Fibroblast of the aortic adventitia (primary cell): ENCODE data around the gene PRPF40A. TPM values are rescaled to one million over a fixed set of nuclear protein-coding genes. Genes with fewer than 3 reads are reported as not detected.
A peak's percentile ranks its signal among the peaks of the same experiment; 100 is the strongest.

Source experiments
- DNase-seq: peaks from one replicate; pipeline ENCODE4 v3.0.0-alpha.2; 2010; ENCODE audit warnings: low read depth
- H3K4me3 ChIP-seq: 2 replicates; pipeline ENCODE4 v1.5.1; 2011; ENCODE audit warnings: low read depth, mild to moderate bottlenecking, control low read depth, low read length, moderate library complexity
- CTCF ChIP-seq: IDR thresholded peaks from 2 replicates; pipeline ENCODE4 v1.5.1; 2011; ENCODE audit warnings: mild to moderate bottlenecking, low read length, control low read depth, inconsistent platforms; ENCODE audit not compliant: insufficient read depth
- total RNA-seq: library from RNA; depleted of rRNA; stranded (reverse); fragments of >200 nt; gene quantifications from 2 replicates; pipeline ENCODE4 v1.2.3, GENCODE V29; 2012; ENCODE audit warnings: low replicate concordance

PRPF40A gene
- total RNA-seq, 1 donor = 113 TPM

- H3K4me3 ChIP-seq = no peak overlapping the region
- DNase-seq = no peak
- TF ChIP-seq CTCF = no peak
Observed at GRCh38 chr2:152629202-152629601, 88.1 kb downstream of the PRPF40A start.

- peak; percentile 73 for DNase-seq
- no peak overlapping the region for H3K4me3 ChIP-seq
- peak; percentile 66 for TF ChIP-seq CTCF
Observed at GRCh38 chr2:152627351-152627957, 89.8 kb downstream of the PRPF40A start.

- H3K4me3 ChIP-seq = no peak overlapping the region
- peak; percentile 60 for DNase-seq
- no peak for TF ChIP-seq CTCF
Observed at GRCh38 chr2:152626911-152627339, 90.3 kb downstream of the PRPF40A start.

GRCh38 chr2:152624805-152625204, 92.5 kb downstream of the PRPF40A start:
- no peak overlapping the region for H3K4me3 ChIP-seq
- TF ChIP-seq CTCF = no peak
- no peak for DNase-seq

- TF ChIP-seq CTCF = no peak
- H3K4me3 ChIP-seq = no peak overlapping the region
- DNase-seq = no peak
Observed at GRCh38 chr2:152623775-152624174, 93.5 kb downstream of the PRPF40A start.

- H3K4me3 ChIP-seq = no peak overlapping the region
- TF ChIP-seq CTCF = no peak
- DNase-seq = no peak
Observed at GRCh38 chr2:152623076-152623740, 94.1 kb downstream of the PRPF40A start.
